ENCODE data around the gene LASP1NB.

The LASP1NB gene

DNA sequence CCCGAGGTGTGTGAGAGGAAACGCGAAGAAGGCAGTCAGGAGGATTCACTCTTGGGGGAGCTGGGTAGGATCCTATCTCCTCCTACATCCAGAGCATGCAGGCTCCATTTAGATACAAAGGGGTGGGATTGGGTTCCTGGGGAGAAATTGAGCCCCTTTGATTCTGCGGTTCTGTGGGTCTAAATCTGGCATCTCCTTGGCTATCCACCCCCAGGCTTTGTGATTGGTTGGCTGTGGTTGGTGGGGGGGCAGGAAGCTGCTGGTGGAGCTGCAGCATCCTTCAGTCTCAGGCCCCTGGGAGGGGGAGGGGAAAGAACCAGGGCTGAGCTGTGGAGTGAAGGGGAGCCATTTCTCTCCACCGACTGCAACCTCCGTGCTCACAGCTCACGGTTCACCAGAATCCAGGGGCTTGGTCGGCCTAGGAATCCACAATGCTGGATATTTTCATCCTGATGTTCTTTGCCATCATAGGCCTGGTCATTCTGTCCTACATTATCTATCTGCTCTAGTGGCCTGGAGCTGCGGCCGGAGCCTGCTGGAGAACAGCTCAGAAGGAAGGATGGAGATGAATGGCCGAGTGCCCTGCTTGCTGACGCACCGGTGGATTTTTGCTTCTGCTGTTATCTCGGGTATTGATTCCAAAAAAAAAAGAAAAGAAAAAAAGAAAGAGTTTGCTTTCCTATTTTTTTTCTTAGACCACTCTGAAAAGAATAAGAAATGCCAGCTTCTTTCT is at the start of gene LASP1NB:
LASP1NB (plus strand) TSS at position 352 of the 733 bp plus-strand sequence.
- Histone ChIP-seq H3K27ac (peak within 1 kb of the TSS; percentile 53), H3K36me3 (replicated peaks) (peaks cover 7% of the 10 kb centered on the region), H3K27me3 (replicated peaks) (no peaks in the 10 kb centered on the region), H3K4me3 (ENCODE audit: low read depth, low read length) (peak within 1 kb of the TSS; percentile 40)
- peak; percentile 69 for DNase-seq
- TF ChIP-seq, protein P1, sequence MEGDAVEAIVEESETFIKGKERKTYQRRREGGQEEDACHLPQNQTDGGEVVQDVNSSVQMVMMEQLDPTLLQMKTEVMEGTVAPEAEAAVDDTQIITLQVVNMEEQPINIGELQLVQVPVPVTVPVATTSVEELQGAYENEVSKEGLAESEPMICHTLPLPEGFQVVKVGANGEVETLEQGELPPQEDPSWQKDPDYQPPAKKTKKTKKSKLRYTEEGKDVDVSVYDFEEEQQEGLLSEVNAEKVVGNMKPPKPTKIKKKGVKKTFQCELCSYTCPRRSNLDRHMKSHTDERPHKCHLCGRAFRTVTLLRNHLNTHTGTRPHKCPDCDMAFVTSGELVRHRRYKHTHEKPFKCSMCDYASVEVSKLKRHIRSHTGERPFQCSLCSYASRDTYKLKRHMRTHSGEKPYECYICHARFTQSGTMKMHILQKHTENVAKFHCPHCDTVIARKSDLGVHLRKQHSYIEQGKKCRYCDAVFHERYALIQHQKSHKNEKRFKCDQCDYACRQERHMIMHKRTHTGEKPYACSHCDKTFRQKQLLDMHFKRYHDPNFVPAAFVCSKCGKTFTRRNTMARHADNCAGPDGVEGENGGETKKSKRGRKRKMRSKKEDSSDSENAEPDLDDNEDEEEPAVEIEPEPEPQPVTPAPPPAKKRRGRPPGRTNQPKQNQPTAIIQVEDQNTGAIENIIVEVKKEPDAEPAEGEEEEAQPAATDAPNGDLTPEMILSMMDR (IDR thresholded peaks at IDR 0.05; ENCODE audit: low read depth, low read length, missing control alignments): no peak
- in situ Hi-C loops (cut with HindIII; ENCODE audit: low pct_ligation_motif_present, low sequenced_read_pairs): no loop called here

GRCh38 chr17:38877130-38877851 is 48.1 kb upstream of the LASP1NB start:
- Histone ChIP-seq H3K27ac (no peak overlapping the region), H3K36me3 (replicated peaks) (peaks cover 48% of the 10 kb centered on the region)

GRCh38 chr17:38879878-38880665 is 45.3 kb upstream of the LASP1NB start:
- in situ Hi-C loops (cut with HindIII; ENCODE audit: low pct_ligation_motif_present, low sequenced_read_pairs): no loop called here
- peak; percentile 74 for DNase-seq
- Histone ChIP-seq H3K27ac (no peak overlapping the region), H3K36me3 (replicated peaks) (peaks cover 50% of the 10 kb centered on the region), H3K27me3 (replicated peaks) (no peaks in the 10 kb centered on the region), H3K4me3 (ENCODE audit: low read depth, low read length) (no peak overlapping the region)
- TF ChIP-seq, protein P1 (IDR thresholded peaks at IDR 0.05; ENCODE audit: low read depth, low read length, missing control alignments): no peak

More at GRCh38 chr17:38877130-38877851, 48.1 kb upstream of the LASP1NB start:
- TF ChIP-seq, protein P1 (IDR thresholded peaks at IDR 0.05; ENCODE audit: low read depth, low read length, missing control alignments): no peak
- in situ Hi-C loops (cut with HindIII; ENCODE audit: low pct_ligation_motif_present, low sequenced_read_pairs): no loop called here
- no peak for DNase-seq
- no peak overlapping the region for H3K4me3 ChIP-seq (ENCODE audit: low read depth, low read length)
- H3K27me3 ChIP-seq (replicated peaks): no peaks in the 10 kb centered on the region

DNA sequence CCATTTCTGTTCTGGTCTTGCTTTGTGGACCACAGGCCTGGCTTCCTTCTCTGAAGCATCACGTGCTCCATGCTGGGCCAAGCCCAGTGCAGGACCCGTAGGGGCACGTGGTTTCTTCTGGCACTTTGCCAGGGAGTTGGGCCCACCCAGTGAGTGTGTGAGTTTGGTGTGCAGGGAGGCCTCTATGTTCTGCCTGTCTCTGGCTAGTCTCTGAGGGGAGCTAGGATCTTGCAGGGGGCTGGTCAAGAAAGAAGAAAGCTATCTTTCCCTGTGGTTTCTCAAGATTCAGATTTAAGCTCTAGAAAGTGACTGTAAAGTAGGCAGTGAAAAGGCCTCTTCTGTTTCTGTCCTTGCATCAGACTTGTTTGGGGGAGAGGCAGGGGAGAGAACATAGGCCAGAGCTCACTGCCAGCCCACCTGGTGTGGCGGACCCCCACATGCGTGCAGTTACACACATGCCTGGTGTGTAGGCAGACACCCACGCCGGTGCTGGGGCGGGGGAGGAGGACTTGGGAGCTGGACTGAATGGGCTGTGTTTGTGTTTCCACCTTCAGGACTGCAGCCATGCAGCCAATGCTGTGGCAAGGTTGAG is 43.7 kb upstream of the LASP1NB start:
- no peak overlapping the region for H3K4me3 ChIP-seq (ENCODE audit: low read depth, low read length)
- in situ Hi-C loops (cut with HindIII; ENCODE audit: low pct_ligation_motif_present, low sequenced_read_pairs): no loop called here
- peak; percentile 47 for DNase-seq
- H3K27me3 ChIP-seq (replicated peaks): no peaks in the 10 kb centered on the region
- H3K36me3 ChIP-seq (replicated peaks): peaks cover 56% of the 10 kb centered on the region
- TF ChIP-seq, protein P1 (IDR thresholded peaks at IDR 0.05; ENCODE audit: low read depth, low read length, missing control alignments): no peak
- H3K27ac ChIP-seq: no peak overlapping the region

GRCh38 chr17:38882870-38883269 is 42.5 kb upstream of the LASP1NB start:
- in situ Hi-C loops (cut with HindIII; ENCODE audit: low pct_ligation_motif_present, low sequenced_read_pairs): no loop called here
- Histone ChIP-seq H3K36me3 (replicated peaks) (peaks cover 65% of the 10 kb centered on the region), H3K4me3 (ENCODE audit: low read depth, low read length) (no peak overlapping the region), H3K27ac (no peak overlapping the region), H3K27me3 (replicated peaks) (no peaks in the 10 kb centered on the region)
- TF ChIP-seq, protein P1 (IDR thresholded peaks at IDR 0.05; ENCODE audit: low read depth, low read length, missing control alignments): no peak
- no peak for DNase-seq
